Uterus (tissue), 2 donors: ENCODE results near the gene SSC4D.

Experiments used
- POLR2A ChIP-seq, 2 donors: fragments of 450-650 bp; IDR thresholded peaks; one replicate each; pipeline ENCODE4 v1.6.1; 2016; ENCODE audit warnings: antibody characterized with exemption in 2 of 2, mild to moderate bottlenecking in 1 of 2, moderate library complexity in 1 of 2
- TF ChIP-seq, protein P1 (sequence below), 4 experiments: fragments of 200-600 bp in 2 of 4; fragments of 450-650 bp in 2 of 4; sonication (generic) in 2 of 4; IDR thresholded peaks; one replicate each; pipeline ENCODE4 v1.5.1; 2016 to 2019; ENCODE audit warnings: antibody characterized with exemption in 4 of 4, mild to moderate bottlenecking in 2 of 4, moderate library complexity in 1 of 4

DNA sequence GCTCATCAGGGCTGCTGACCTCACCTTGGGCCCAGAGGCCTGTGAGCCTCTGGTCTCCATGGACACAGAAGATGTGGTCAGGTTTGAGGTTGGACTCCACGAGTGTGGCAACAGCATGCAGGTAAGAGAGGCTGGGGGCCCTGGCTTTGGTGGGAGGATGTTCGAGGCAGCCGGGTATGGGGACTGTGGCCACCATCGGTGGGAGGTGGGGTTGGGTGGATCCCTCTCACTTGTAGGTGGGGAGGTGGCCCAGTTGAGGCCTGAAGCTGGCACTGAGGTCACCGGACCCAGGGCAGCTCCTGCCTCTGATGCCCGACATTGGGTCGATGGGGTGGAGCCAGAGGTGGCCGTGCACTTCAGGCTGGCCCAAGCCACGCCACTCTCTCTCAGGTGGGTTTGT lies 15.7 kb upstream of the SSC4D start:
- TF ChIP-seq, protein P1, sequence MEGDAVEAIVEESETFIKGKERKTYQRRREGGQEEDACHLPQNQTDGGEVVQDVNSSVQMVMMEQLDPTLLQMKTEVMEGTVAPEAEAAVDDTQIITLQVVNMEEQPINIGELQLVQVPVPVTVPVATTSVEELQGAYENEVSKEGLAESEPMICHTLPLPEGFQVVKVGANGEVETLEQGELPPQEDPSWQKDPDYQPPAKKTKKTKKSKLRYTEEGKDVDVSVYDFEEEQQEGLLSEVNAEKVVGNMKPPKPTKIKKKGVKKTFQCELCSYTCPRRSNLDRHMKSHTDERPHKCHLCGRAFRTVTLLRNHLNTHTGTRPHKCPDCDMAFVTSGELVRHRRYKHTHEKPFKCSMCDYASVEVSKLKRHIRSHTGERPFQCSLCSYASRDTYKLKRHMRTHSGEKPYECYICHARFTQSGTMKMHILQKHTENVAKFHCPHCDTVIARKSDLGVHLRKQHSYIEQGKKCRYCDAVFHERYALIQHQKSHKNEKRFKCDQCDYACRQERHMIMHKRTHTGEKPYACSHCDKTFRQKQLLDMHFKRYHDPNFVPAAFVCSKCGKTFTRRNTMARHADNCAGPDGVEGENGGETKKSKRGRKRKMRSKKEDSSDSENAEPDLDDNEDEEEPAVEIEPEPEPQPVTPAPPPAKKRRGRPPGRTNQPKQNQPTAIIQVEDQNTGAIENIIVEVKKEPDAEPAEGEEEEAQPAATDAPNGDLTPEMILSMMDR (IDR thresholded peaks at IDR 0.05) = no peak
- TF ChIP-seq POLR2A (IDR thresholded peaks at IDR 0.05) = no peak
